IMR-90 (cell line): ENCODE data around the gene RRP8. TPM values are rescaled to one million over a fixed set of nuclear protein-coding genes. Genes with fewer than 3 reads are reported as not detected.
A peak's percentile ranks its signal among the peaks of the same experiment; 100 is the strongest.

Source experiments
- ATAC-seq: fragments of 200-7000 bp; cut with Tn5 transposase; 2 replicates; pipeline ENCODE4 v1.9.1; 2020; ENCODE audit warnings: low read depth, mild to moderate bottlenecking, moderate library complexity
- BruUV-seq: library from RNA; stranded (reverse); fragments of 400-500 nt; replicated peaks from 2 replicates; lab custom pipeline; 2021; lab: Mats Ljungman, UMichigan
- CTCF ChIA-PET: fragments of 300-600 bp; formaldehyde crosslinking; extraction: SDS; loops from one replicate; lab custom pipeline; 2021; ENCODE audit warnings: antibody characterized with exemption; lab: Yijun Ruan, JAX
- POLR2A ChIA-PET: fragments of 300-600 bp; sonication (Branson Sonifier 250); formaldehyde crosslinking; loops from one replicate; lab custom pipeline; 2022; ENCODE audit warnings: antibody characterized with exemption; ENCODE audit not compliant: unreplicated experiment; lab: Charles Lee
- DNase-seq: peaks from one replicate; pipeline ENCODE4 v3.0.0; 2013
- H2AFZ ChIP-seq: replicated peaks from 2 replicates; pipeline ENCODE3; 2013; ENCODE audit warnings: low read length, mild to moderate bottlenecking; ENCODE audit not compliant: poor library complexity
- H2AK5ac ChIP-seq: 2 replicates; pipeline ENCODE4 v1.6.1; 2013; ENCODE audit warnings: low read depth, low read length, inconsistent platforms
- H2AK9ac ChIP-seq: replicated peaks from 2 replicates; pipeline ENCODE3; 2013; ENCODE audit warnings: mild to moderate bottlenecking, low read depth, low read length, moderate library complexity; ENCODE audit not compliant: poor library complexity
- H2BK120ac ChIP-seq: 2 replicates; pipeline ENCODE4 v1.6.1; 2013; ENCODE audit warnings: low read depth, low read length, inconsistent platforms
- H2BK15ac ChIP-seq: 3 replicates; pipeline ENCODE4 v1.6.1; 2013; ENCODE audit warnings: low read depth, low read length, inconsistent platforms
- H2BK20ac ChIP-seq: 2 replicates; pipeline ENCODE4 v1.6.1; 2013; ENCODE audit warnings: low read depth, mild to moderate bottlenecking, inconsistent platforms, low read length, moderate library complexity
- H2BK5ac ChIP-seq: 2 replicates; pipeline ENCODE4 v1.6.1; 2013; ENCODE audit warnings: mild to moderate bottlenecking, low read depth, low read length, inconsistent platforms; ENCODE audit not compliant: poor library complexity, severe bottlenecking
- H3K14ac ChIP-seq: replicated peaks from 2 replicates; pipeline ENCODE4 v1.6.1; 2013; ENCODE audit warnings: low read depth, low read length, inconsistent platforms
- H3K18ac ChIP-seq: 2 replicates; pipeline ENCODE4 v1.6.1; 2013; ENCODE audit warnings: low read depth, low read length, control low read depth
- H3K23ac ChIP-seq: 2 replicates; pipeline ENCODE4 v1.6.1; 2013; ENCODE audit warnings: low read depth, low read length, inconsistent platforms
- H3K27ac ChIP-seq: 2 replicates; pipeline ENCODE4 v1.5.1; 2013; ENCODE audit warnings: mild to moderate bottlenecking, control low read depth, low read length; ENCODE audit not compliant: insufficient read depth
- H3K27me3 ChIP-seq: 2 replicates; pipeline ENCODE4 v1.6.1; 2013; ENCODE audit warnings: low read length; ENCODE audit not compliant: control insufficient read depth, insufficient read depth
- H3K36me3 ChIP-seq: 2 replicates; pipeline ENCODE4 v1.6.1; 2013; ENCODE audit warnings: low read length, mixed read lengths; ENCODE audit not compliant: control insufficient read depth, insufficient read depth
- H3K4ac ChIP-seq: 2 replicates; pipeline ENCODE4 v1.6.1; 2013; ENCODE audit warnings: low read depth, low read length, inconsistent platforms
- H3K4me1 ChIP-seq: 2 replicates; pipeline ENCODE4 v1.6.1; 2013; ENCODE audit warnings: low read length, mixed read lengths; ENCODE audit not compliant: control insufficient read depth, insufficient read depth
- H3K4me2 ChIP-seq: 2 replicates; pipeline ENCODE4 v1.6.1; 2013; ENCODE audit warnings: low read depth, mild to moderate bottlenecking, control low read depth, low read length, moderate library complexity
- H3K4me3 ChIP-seq: 2 replicates; pipeline ENCODE4 v1.5.1; 2013; ENCODE audit warnings: low read depth, mild to moderate bottlenecking, control low read depth, low read length, moderate library complexity; ENCODE audit not compliant: insufficient read depth
- H3K56ac ChIP-seq: 2 replicates; pipeline ENCODE4 v1.6.1; 2013; ENCODE audit warnings: low read length, inconsistent platforms; ENCODE audit not compliant: insufficient read depth; ENCODE audit errors: extremely low read depth
- H3K79me1 ChIP-seq, 2 experiments: 2 replicates each; pipeline ENCODE4 v1.6.1; 2013; ENCODE audit warnings: low read length in 2 of 2, inconsistent platforms in 1 of 2, low read depth in 1 of 2
- H3K9ac ChIP-seq: 2 replicates; pipeline ENCODE4 v1.6.1; 2013; ENCODE audit warnings: low read depth, low read length, control low read depth
- H3K9me1 ChIP-seq: 2 replicates; pipeline ENCODE4 v1.6.1; 2013; ENCODE audit warnings: low read length, inconsistent platforms; ENCODE audit not compliant: insufficient read depth
- H3K9me3 ChIP-seq: 2 replicates; pipeline ENCODE4 v1.6.1; 2013; ENCODE audit warnings: low read length; ENCODE audit not compliant: control insufficient read depth, insufficient read depth
- H4K20me1 ChIP-seq: 2 replicates; pipeline ENCODE4 v1.6.1; 2013; ENCODE audit warnings: low read length, inconsistent platforms; ENCODE audit not compliant: insufficient read depth
- H4K5ac ChIP-seq: 2 replicates; pipeline ENCODE4 v1.6.1; 2013; ENCODE audit warnings: mild to moderate bottlenecking, low read depth, low read length, control low read depth
- H4K8ac ChIP-seq, 2 experiments: 2 replicates each; pipeline ENCODE4 v1.6.1; 2013; ENCODE audit warnings: low read depth in 2 of 2, low read length in 2 of 2, control low read depth in 1 of 2, inconsistent platforms in 1 of 2
- H4K91ac ChIP-seq: 2 replicates; pipeline ENCODE4 v1.6.1; 2013; ENCODE audit warnings: low read depth, low read length, inconsistent platforms; ENCODE audit not compliant: insufficient read depth
- CEBPB ChIP-seq: IDR thresholded peaks from 2 replicates; pipeline ENCODE4 v1.6.1; 2012; ENCODE audit warnings: low read depth, low read length, improper control_type of control experiment
- CTCF ChIP-seq: conservative IDR thresholded peaks from 2 replicates; pipeline ENCODE4 v1.5.1; 2012; ENCODE audit warnings: mild to moderate bottlenecking, low read depth, low read length, improper control_type of control experiment
- FOS ChIP-seq: fragments of 150-350 bp; IDR thresholded peaks from 2 replicates; pipeline ENCODE4 v1.6.1; 2016; ENCODE audit warnings: low read depth, low read length
- NFE2L2 ChIP-seq: fragments of 150-350 bp; IDR thresholded peaks from 2 replicates; pipeline ENCODE4 v1.6.1; 2016; ENCODE audit warnings: low read depth, mild to moderate bottlenecking, low read length
- POLR2A ChIP-seq: IDR thresholded peaks from 2 replicates; pipeline ENCODE4 v1.6.1; 2012; ENCODE audit warnings: mild to moderate bottlenecking, low read depth, low read length
- RAD21 ChIP-seq: IDR thresholded peaks from 2 replicates; pipeline ENCODE4 v1.6.1; 2012; ENCODE audit warnings: low read length, improper control_type of control experiment
- SMC3 ChIP-seq: fragments of 150-350 bp; IDR thresholded peaks from 2 replicates; pipeline ENCODE4 v1.6.1; 2016; ENCODE audit warnings: low read depth, mild to moderate bottlenecking, antibody characterized with exemption, low read length, moderate library complexity
- WGBS, 2 experiments: methylation state at CpG; one replicate each; pipeline versions ENCODE4 v1.1.5 to v1.1.7; 2013; ENCODE audit warnings: missing lambda C conversion rate in 2 of 2; ENCODE audit not compliant: insufficient read length in 1 of 2; ENCODE audit errors: extremely low coverage in 2 of 2; 5-methylcytosine and 5-hydroxymethylcytosine counted together
- dilution Hi-C: fragments of 300-500 bp; cut with HindIII; formaldehyde crosslinking; loops from one replicate; pipeline ENCODE4 v1.14.3; 2018; ENCODE audit warnings: low sequenced_read_pairs; ENCODE audit not compliant: unreplicated experiment
- in situ Hi-C: fragments of 300-500 bp; cut with MboI; formaldehyde crosslinking; loops from 3 replicates; pipeline ENCODE4 v1.14.3; 2019; ENCODE audit warnings: low sequenced_read_pairs, inconsistent platforms, mixed read lengths
- intact Hi-C: fragments of 100-400 bp; cut with micrococcal nuclease; formaldehyde crosslinking; loops from 2 replicates; pipeline ENCODE4 v1.10.0; 2022
- polyA plus RNA-seq, 3 experiments: library from polyadenylated mRNA; depleted of rRNA; stranded (reverse); fragments of >200 nt; gene quantifications; 2 replicates each; pipeline ENCODE4 v1.2.3, GENCODE V29; 2012; ENCODE audit warnings: low replicate concordance in 1 of 3
- total RNA-seq: library from RNA; depleted of rRNA; stranded (reverse); fragments of >200 nt; gene quantifications from 2 replicates; pipeline ENCODE4 v1.2.3, GENCODE V29; 2012

Gene RRP8
- total and polyA plus RNA-seq, 2 of the 4 experiments (the other 2 are of a cell fraction), result 10.8 to 11.5 TPM

DNA sequence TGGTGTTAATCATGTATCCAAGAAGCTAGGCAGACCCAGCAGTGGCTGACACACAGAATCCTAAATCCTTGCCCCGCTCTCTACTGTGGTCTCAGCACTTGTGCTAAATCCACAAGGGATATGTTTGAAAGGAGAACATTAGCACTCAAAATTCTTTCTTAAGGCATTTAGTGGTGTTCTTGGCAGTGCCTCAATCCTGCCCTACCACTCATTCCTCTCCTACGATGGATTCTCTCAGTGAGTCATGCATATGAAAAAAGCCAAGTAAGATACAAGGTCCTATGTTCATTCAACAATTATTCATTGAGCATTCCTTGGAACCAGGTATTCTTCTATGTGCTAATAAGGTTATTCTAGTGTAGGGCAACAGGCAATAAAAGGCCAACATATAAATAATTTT lies 31.2 kb downstream of the RRP8 start:
- in situ Hi-C loops, result no loop called here
- Histone ChIP-seq H4K20me1 (no peaks in the 10 kb centered on the region), H3K27ac (no peak overlapping the region), H2AK5ac (no peak overlapping the region), H3K36me3 (no peaks in the 10 kb centered on the region; the same call in 1 of the 2 replicates), H3K9ac (no peak overlapping the region), H3K9me3 (no peaks in the 10 kb centered on the region), H3K4me1 (peaks cover 13% of the 10 kb centered on the region), H3K27me3 (no peaks in the 10 kb centered on the region), H3K23ac (no peak overlapping the region), H2BK15ac (no peak overlapping the region), H4K91ac (no peak overlapping the region), H3K4me2 (no peak overlapping the region), H3K18ac (no peak overlapping the region), H2BK120ac (no peak overlapping the region), H3K4ac (no peak overlapping the region), H3K79me1 (peaks cover 0 to 3% of the 10 kb centered on the region in 2 experiments; a peak in 2 of 4 replicates), H2BK20ac (no peak overlapping the region), H2AK9ac (no peak overlapping the region), H2AFZ (no peak overlapping the region), H4K5ac (no peak overlapping the region), H3K14ac (no peak overlapping the region), H3K9me1 (peaks cover 8% of the 10 kb centered on the region; the same call in 1 of the 2 replicates), H2BK5ac (no peak overlapping the region), H3K4me3 (no peak overlapping the region), H4K8ac (no peak overlapping the region), H3K56ac (no peak overlapping the region)
- TF ChIP-seq FOS (peak; percentile 29; the same call in 1 of the 2 replicates), NFE2L2 (no peak), SMC3 (no peak), CEBPB (no peak), CTCF (no peak), RAD21 (no peak), POLR2A (no peak)
- ATAC-seq (peak; percentile 82), DNase-seq (peak; percentile 84)
- 80% methylated on average over 1 of the region's 2 CpGs; no CpG with 5 or more reads in 1 of the 2 experiments for WGBS, 2 experiments
- POLR2A ChIA-PET, result no interaction called here
- dilution Hi-C loops, result no loop called here
- CTCF ChIA-PET, result no interaction called here
- BruUV-seq, result no TSS peak
- intact Hi-C loops, result no loop called here
